Measurements from ENCODE around the gene FAM20C. TPM values are rescaled to one million over a fixed set of nuclear protein-coding genes. Genes with fewer than 3 reads are reported as not detected.
A peak's percentile ranks its signal among the peaks of the same experiment; 100 is the strongest.
"Not testable (repeated sequence)": the region's sequence is repeated elsewhere in the genome, so short reads cannot be mapped to it uniquely, and the experiment has no call there.

The FAM20C gene
- polyA plus RNA-seq, 1 experiment, result 32.5 TPM

DNA sequence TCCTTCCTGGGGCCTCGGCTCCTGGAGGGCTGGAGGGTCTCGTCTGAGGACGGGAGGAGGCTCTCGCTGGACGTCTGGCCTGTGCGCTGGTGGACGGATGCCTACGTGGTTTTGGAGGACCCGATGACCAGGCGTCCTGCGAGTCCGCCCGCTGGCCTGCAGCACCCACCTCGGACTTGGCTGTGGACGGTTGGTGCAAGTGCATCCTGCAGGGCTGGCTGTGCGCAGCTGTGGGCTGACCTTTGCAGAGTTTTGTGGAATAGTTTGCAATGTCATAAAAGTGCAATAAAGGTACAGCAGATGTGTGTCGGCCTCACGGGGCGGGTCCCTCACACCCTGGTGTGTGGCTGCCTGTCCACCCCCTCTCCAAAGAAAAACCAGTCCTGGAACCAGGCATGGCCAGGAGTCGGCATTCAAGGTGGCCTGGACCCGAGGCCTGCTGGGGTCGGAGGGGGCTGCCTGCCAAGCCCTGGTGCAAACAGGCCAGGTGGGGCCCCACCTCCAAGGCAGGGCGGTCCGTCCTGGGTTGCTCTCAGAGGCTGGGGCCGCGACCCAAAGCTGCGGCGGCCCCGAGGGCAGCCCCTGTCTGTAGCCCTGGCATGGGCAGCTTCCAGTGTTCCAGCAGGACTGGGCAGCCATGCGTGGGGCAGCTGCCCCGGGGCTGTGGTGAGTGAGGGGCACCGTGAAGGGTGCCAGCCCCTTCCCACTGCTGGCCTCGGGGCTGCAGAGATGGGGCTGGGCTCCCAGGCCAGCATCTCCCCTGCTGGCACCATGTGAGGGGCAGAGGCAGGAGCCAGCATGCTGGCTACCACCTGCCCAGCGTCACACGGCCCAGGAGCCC is 68.3 kb downstream of the FAM20C start:
- no peak for TF ChIP-seq CTCF (IDR thresholded peaks at IDR 0.05; ENCODE audit: insufficient read depth, low read depth, low read length)
- Histone ChIP-seq H3K4me3 (ENCODE audit: low read depth, low read length) (no peak overlapping the region), H3K27me3 (ENCODE audit: control insufficient read depth, insufficient read depth, low read length) (no peaks in the 10 kb centered on the region), H3K36me3 (ENCODE audit: control insufficient read depth, insufficient read depth, low read length) (peaks cover 39% of the 10 kb centered on the region)
- no peak for DNase-seq (ENCODE audit: low read depth)
- ChIA-PET CTCF (no interaction called here), POLR2A (no interaction called here)

GRCh38 chr7:261341-262250 is 69.2 kb downstream of the FAM20C start:
- H3K27me3 ChIP-seq (ENCODE audit: control insufficient read depth, insufficient read depth, low read length), result no peaks in the 10 kb centered on the region
- H3K4me3 ChIP-seq (ENCODE audit: low read depth, low read length), result no peak overlapping the region
- TF ChIP-seq CTCF (IDR thresholded peaks at IDR 0.05; ENCODE audit: insufficient read depth, low read depth, low read length), result no peak
- CTCF ChIA-PET, result interaction anchor here (0.9 to 1.1 kb wide), 2 partner anchors 11 to 14 kb away, joined by 3 read pairs; no protein-coding TSS in a partner anchor
- peaks cover 34% of the 10 kb centered on the region for H3K36me3 ChIP-seq (ENCODE audit: control insufficient read depth, insufficient read depth, low read length)
- POLR2A ChIA-PET, result no interaction called here
- DNase-seq (ENCODE audit: low read depth), result no peak

DNA sequence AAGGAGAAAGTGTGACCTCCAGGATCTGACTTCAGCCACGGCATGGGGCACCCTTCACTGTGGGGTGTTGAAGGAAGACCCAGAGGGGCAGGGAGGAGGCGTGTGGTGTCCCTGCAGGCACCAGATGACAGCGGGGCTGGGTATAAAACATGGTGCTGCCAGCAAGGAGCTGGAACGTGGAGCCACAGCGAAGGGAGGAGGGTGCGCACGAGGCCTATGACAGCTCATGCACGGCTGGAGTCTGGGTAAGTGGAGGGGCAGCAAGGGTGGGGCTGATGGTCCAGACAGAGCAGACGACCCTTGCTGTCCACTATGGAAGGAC is 69.8 kb downstream of the FAM20C start:
- POLR2A ChIA-PET, result no interaction called here
- H3K4me3 ChIP-seq (ENCODE audit: low read depth, low read length), result no peak overlapping the region
- DNase-seq (ENCODE audit: low read depth), result no peak
- CTCF ChIA-PET, result interaction anchor here (0.9 to 1.1 kb wide), 2 partner anchors 12 to 14 kb away, joined by 3 read pairs; no protein-coding TSS in a partner anchor
- no peak for TF ChIP-seq CTCF (IDR thresholded peaks at IDR 0.05; ENCODE audit: insufficient read depth, low read depth, low read length)
- H3K36me3 ChIP-seq (ENCODE audit: control insufficient read depth, insufficient read depth, low read length), result peaks cover 28% of the 10 kb centered on the region
- no peaks in the 10 kb centered on the region for H3K27me3 ChIP-seq (ENCODE audit: control insufficient read depth, insufficient read depth, low read length)

- DNase-seq (ENCODE audit: low read depth), result not testable (repeated sequence)
These were observed 70.4 kb downstream of the FAM20C start for GRCh38 chr7:262631-263311.

More at GRCh38 chr7:262631-263311, 70.4 kb downstream of the FAM20C start:
- H3K27me3 ChIP-seq (ENCODE audit: control insufficient read depth, insufficient read depth, low read length); POLR2A ChIA-PET; H3K4me3 ChIP-seq (ENCODE audit: low read depth, low read length): not testable (repeated sequence)
- peaks cover 22% of the 10 kb centered on the region for H3K36me3 ChIP-seq (ENCODE audit: control insufficient read depth, insufficient read depth, low read length)
- CTCF ChIA-PET, result interaction anchor here (0.9 to 1.1 kb wide), 2 partner anchors 13 to 15 kb away, joined by 3 read pairs; no protein-coding TSS in a partner anchor
- 0 out of 2 replicates have a peak, but pooled peaks have one; percentile 15 for TF ChIP-seq CTCF (IDR thresholded peaks at IDR 0.05; ENCODE audit: insufficient read depth, low read depth, low read length)

Data from BJ (cell line).